Mucosa of descending colon (tissue), 3 donors: ENCODE data around the gene FOXN1. TPM values are rescaled to one million over a fixed set of nuclear protein-coding genes. Genes with fewer than 3 reads are reported as not detected.
A peak's percentile ranks its signal among the peaks of the same experiment; 100 is the strongest.
"Not testable (repeated sequence)": the region's sequence is repeated elsewhere in the genome, so short reads cannot be mapped to it uniquely, and the experiment has no call there.

Experiments
- ATAC-seq: fragments of 200-7000 bp; cut with Tn5 transposase; one replicate; pipeline ENCODE4 v1.9.1; 2020; ENCODE audit warnings: mild to moderate bottlenecking, moderate library complexity
- DNase-seq, 3 donors: peaks; one replicate each; pipeline ENCODE4 v3.0.0-alpha.2; 2020
- H3K36me3 ChIP-seq: fragments of 200-600 bp; one replicate; pipeline ENCODE4 v1.8.0; 2021; ENCODE audit warnings: low read depth, mild to moderate bottlenecking
- H3K4me1 ChIP-seq: fragments of 200-600 bp; one replicate; pipeline ENCODE4 v1.8.0; 2021; ENCODE audit warnings: low read depth, mild to moderate bottlenecking
- H3K4me3 ChIP-seq: fragments of 200-600 bp; one replicate; pipeline ENCODE4 v1.8.0; 2021; ENCODE audit warnings: mild to moderate bottlenecking
- H3K9me3 ChIP-seq: fragments of 200-600 bp; one replicate; pipeline ENCODE4 v1.8.0; 2021; ENCODE audit warnings: mild to moderate bottlenecking
- intact Hi-C, 2 donors: fragments of 100-400 bp; cut with DNase I in 1 of 2; cut with micrococcal nuclease in 1 of 2; formaldehyde crosslinking; loops; one replicate each; pipeline versions ENCODE4 v1.11.0 to v1.11.1; 2022; cut with DNase I, micrococcal nuclease
- total RNA-seq, 3 donors: library from RNA; stranded (reverse); fragmentation: NEBNext Ultra II Directional in 2 of 3; extraction: Animal tissue kit (Norgen Biotek cat#: 25700) in 2 of 3; gene quantifications; one replicate each; pipeline versions ENCODE4 v1.2.1 to v1.2.4, GENCODE V29; 2021 to 2023
- TF ChIP-seq, protein P1 (sequence below): fragments of 200-600 bp; IDR thresholded peaks from one replicate; pipeline ENCODE4 v1.8.0; 2022; ENCODE audit warnings: antibody characterized with exemption, mild to moderate bottlenecking
- donor health status: DM: no; HTN: no; CAD: no; lungs with moderate emphysema.
- donor health status: DM: no; HTN: no; CAD: no.
- donor health status: DM: no; HTN: yes; CAD: no.

The FOXN1 gene
- total RNA-seq, 3 donors from 2014 or later = 0.46 to 0.69 TPM; not detected in 1

DNA sequence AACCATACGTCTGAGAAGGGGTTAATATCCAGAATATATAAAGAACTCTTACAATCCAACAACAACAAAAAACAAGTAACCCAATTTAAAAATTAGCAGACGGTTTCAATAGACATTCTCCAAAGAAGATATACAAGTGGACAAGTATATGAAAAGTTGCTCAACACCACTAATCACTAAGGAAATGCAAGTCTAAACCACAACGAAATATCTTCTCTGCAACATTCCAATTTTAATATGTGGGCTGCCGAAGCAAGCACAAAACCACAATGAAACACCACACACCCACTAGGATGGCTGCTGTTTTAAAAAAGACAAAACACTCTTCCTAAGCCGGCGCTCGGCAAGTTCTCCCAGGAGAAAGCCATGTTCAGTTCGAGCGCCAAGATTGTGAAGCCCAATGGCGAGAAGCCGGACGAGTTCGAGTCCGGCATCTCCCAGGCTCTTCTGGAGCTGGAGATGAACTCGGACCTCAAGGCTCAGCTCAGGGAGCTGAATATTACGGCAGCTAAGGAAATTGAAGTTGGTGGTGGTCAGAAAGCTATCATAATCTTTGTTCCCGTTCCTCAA is 38.6 kb upstream of the FOXN1 start:
- intact Hi-C loops = no loop called here
- Histone ChIP-seq H3K36me3 (no peaks in the 10 kb centered on the region), H3K4me1 (peaks cover 3% of the 10 kb centered on the region), H3K4me3 (no peak overlapping the region), H3K9me3 (no peaks in the 10 kb centered on the region)
- TF ChIP-seq, protein P1, sequence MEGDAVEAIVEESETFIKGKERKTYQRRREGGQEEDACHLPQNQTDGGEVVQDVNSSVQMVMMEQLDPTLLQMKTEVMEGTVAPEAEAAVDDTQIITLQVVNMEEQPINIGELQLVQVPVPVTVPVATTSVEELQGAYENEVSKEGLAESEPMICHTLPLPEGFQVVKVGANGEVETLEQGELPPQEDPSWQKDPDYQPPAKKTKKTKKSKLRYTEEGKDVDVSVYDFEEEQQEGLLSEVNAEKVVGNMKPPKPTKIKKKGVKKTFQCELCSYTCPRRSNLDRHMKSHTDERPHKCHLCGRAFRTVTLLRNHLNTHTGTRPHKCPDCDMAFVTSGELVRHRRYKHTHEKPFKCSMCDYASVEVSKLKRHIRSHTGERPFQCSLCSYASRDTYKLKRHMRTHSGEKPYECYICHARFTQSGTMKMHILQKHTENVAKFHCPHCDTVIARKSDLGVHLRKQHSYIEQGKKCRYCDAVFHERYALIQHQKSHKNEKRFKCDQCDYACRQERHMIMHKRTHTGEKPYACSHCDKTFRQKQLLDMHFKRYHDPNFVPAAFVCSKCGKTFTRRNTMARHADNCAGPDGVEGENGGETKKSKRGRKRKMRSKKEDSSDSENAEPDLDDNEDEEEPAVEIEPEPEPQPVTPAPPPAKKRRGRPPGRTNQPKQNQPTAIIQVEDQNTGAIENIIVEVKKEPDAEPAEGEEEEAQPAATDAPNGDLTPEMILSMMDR = no peak
- no peak for DNase-seq
- no peak for ATAC-seq

DNA sequence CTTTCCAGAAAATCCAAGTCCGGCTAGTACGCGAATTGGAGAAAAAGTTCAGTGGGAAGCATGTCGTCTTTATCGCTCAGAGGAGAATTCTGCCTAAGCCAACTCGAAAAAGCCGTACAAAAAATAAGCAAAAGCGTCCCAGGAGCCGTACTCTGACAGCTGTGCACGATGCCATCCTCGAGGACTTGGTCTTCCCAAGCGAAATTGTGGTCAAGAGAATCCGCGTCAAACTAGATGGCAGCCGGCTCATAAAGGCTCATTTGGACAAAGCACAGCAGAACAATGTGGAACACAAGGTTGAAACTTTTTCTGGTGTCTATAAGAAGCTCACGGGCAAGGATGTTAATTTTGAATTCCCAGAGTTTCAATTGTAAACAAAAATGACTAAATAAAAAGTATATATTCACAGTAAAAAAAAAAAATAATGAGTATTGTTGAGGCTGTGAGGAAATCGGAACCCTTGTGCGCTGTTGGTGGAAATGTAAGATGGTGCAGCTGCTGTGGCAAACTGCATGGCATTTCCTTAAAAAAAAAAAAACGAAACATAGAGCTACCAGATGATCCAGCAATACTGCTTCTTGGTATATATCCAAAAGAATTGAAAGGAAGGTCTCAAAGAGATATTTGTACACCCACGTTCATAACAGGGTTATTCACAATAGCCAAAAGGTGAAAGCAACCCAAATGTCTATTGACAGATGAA is 38.0 kb upstream of the FOXN1 start:
- H3K4me1 ChIP-seq, H3K36me3 ChIP-seq, ATAC-seq, H3K9me3 ChIP-seq, H3K4me3 ChIP-seq, intact Hi-C loops, DNase-seq: not testable (repeated sequence)

DNA sequence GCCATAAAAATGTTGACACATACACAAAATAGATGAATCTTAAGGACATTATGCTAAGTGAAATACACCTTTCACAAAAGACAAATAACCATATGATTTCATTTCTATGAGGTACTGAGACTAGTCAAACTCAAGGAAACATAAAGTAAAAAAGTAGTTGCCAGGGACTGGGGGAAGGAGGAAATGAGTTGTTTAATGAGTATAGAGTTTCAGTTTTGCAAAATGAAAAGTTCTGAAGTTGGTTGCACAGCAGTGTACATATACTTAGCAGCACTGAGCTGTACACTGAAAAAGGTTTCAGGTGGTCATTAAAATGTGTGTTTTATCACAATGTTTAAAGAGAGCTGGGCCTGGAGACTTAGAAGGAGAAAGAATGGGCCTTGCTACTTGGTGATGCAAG is 37.4 kb upstream of the FOXN1 start:
- peaks cover 11% of the 10 kb centered on the region for H3K4me1 ChIP-seq

DNA sequence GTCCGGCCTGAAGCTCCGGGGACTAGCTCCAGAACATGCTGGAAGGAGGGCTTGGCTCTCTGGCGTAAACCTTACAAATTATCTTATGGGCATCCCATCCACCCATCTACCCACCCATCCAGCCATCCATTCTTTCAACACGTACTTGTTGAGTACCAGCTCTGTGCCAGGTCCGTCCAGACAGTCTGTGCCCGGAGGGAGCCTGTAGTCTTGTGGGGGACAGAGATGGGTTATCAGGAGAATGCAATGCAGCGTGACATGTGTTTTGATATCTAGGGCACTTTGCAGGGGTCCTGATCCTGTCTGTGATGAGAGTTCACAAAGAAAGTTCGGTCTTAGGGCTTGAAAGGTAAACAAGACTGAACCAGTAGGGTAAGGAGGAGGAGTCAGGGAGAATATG is 36.8 kb upstream of the FOXN1 start:
- DNase-seq (no peak), ATAC-seq (no peak)
- Histone ChIP-seq H3K9me3 (no peaks in the 10 kb centered on the region), H3K4me1 (peaks cover 17% of the 10 kb centered on the region), H3K4me3 (no peak overlapping the region), H3K36me3 (no peaks in the 10 kb centered on the region)
- TF ChIP-seq, protein P1 = no peak
- intact Hi-C loops = no loop called here

More for the DNA sequence above, 37.4 kb upstream of the FOXN1 start:
- intact Hi-C loops = no loop called here
- DNase-seq = no peak
- Histone ChIP-seq H3K36me3 (no peaks in the 10 kb centered on the region), H3K9me3 (no peaks in the 10 kb centered on the region), H3K4me3 (no peak overlapping the region)
- ATAC-seq = no peak
- TF ChIP-seq, protein P1 = no peak

DNA sequence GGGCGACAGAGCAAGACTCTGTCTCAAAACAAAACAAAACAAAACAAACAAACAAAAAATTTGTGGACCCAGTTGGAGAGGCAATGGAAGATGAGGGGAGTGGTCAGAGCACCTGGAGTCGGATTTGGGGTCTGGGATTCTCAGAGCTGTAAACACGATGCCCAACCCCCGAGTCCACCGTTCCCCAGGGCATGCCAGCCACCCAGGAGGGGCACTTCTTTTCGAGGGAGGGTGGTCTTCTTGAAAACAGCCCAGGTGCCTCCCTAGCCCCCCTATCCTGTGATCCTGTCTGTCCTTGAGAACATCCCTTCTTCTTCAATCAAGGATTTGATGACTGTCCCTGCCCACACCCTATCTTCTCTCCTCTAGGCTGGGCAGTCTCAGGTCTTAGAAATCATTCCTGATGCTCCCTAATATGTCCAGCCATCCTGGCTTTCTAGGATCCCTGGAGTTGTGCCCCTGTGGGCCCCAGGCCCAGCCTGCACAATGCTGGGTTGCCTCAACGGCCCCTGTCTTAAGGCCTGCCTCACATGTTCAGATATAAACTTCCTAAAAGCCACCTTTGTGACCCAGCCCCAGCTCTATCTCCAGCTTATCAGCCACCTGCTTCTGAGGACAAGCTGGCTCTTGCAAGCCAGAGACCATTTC is 35.8 kb upstream of the FOXN1 start:
- TF ChIP-seq, protein P1 = no peak
- Histone ChIP-seq H3K36me3 (no peaks in the 10 kb centered on the region), H3K9me3 (no peaks in the 10 kb centered on the region), H3K4me3 (no peak overlapping the region), H3K4me1 (peaks cover 24% of the 10 kb centered on the region)
- ATAC-seq (no peak), DNase-seq (no peak)
- intact Hi-C loops = no loop called here

DNA sequence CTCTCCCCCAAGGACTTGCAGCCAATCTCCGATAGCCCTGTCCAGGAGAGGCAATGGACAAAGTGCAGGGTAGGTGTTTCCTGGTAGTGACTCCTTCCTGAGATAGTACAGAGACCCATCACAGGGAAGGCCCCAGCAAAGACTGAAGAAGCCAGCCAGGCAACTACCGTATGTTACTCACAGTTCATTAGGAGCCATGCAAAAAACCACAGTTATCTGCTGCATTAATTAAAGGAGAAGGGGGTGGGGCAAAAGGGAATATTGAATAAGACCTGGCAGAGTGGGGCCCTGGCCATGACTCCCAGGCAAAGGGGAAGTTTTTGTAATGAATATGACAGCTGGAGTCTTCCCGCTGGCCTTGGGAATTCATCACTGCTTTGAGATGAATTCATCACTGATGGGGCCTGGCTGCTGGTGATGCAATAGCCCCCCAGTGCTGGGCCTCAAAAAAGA is 35.2 kb upstream of the FOXN1 start:
- TF ChIP-seq, protein P1 = no peak
- Histone ChIP-seq H3K4me3 (no peak overlapping the region), H3K36me3 (no peaks in the 10 kb centered on the region), H3K4me1 (peaks cover 29% of the 10 kb centered on the region), H3K9me3 (no peaks in the 10 kb centered on the region)
- DNase-seq (no peak), ATAC-seq (peak; percentile 61)
- intact Hi-C loops = no loop called here
